ENCODE measurements around the gene SSTR3.

Gene SSTR3

GRCh38 chr22:37195921-37196320 lies 16.4 kb downstream of the SSTR3 start:
- DNase-seq: no peak

- no peak for DNase-seq
These were observed 17.5 kb downstream of the SSTR3 start for GRCh38 chr22:37194750-37195149.

DNA sequence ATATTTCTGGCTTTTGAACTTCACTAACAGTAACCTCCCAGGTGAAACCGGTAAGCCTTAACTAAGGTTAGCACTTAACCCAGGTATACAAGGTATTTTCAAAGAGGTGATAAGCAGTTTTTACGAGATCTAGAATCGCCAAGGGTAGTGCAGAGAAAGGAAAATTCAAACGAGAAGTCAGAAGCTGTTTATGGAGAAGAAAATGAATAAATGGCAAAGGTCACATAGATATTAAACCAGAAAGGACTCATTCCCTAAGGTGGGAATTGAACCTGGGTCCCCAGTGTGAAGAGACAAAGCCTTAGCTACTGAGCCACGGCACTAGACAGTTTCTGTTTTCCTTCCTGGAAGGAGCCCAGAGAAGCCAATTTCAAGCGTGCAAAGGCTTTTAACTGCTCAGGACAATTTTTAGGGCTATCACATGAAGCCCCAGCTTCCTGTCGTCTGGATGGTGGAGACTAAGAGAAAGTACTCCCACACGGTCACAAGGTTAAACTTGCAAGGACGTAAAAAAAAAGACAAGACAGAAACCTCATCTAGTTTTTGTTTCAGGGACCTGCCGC lies 18.6 kb downstream of the SSTR3 start:
- DNase-seq: peak in 1 of 14 donors; percentile 26

DNA sequence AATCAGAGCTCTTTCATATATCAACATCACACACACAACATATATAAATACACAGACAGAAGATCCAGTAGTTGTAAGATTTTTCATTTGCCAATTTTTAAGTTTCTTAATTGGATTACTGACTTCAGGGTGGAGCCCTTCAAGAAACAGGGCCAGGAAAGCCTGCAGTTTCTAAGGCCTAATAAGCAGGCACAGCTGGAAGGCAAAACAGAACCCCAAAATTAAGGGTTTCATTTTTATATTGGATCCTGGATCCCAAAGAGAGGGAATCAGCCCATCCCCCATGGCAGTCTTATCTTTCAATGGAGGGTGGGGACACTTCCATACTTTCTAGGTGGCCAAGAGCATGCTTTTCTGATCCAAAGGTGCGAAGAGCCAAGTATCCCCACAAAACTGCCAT lies 19.5 kb downstream of the SSTR3 start:
- DNase-seq: no peak

DNA sequence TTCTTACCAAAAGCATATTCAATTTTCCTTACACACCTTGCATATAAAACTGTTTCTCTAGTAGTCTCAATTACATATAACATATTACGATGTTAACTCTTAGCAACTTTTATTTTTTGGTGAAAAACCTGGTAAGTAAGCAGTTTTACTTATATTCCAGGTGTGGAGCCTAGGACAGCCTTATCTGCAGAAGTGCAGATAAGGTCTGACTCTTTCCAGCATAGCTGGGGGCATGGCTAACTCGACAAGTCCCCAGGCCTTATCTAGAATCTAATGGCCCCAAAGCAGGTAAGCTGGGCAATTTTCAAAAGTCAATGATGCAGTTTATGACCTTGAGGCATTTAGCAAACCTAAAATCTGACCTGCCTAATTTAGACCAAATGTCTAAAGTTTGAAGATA lies 20.1 kb downstream of the SSTR3 start:
- no peak for DNase-seq

DNA sequence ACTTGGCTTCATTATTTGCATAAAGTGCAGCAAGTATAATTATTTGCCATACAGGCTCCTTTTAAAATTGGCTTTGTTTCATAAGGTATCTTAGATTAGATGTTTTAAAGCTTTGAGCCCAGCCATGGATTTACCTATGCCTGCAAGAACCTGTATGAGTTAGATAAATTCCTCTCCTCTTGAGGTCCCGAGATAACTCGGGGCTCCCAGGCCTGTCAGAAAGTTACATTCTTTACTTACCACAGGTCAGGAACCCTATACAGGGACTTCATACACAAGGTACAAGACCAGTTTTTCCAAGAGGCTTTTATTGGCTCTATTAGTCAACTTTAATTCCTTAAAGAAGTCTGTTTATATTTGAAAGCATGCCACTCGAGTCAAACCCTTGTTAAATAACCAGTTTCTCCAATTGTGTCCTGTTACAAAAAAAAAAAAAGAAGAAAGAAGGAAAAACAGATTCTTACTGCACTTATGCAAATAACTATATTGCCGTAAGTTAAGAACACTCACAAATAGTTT lies 22.0 kb downstream of the SSTR3 start:
- DNase-seq: no peak

- DNase-seq: peak in 1 of 14 donors; percentile 73
These were observed 23.3 kb downstream of the SSTR3 start for GRCh38 chr22:37188901-37189466.

GRCh38 chr22:37187891-37188761 lies 24.2 kb downstream of the SSTR3 start, which contains the start of gene C1QTNF6:
Gene C1QTNF6, minus strand, starts transcription at chr22:37188247. Its CDS starts 34 bp downstream, at chr22:37188213.
- DNase-seq: peak in 1 of 14 donors; percentile 15

DNA sequence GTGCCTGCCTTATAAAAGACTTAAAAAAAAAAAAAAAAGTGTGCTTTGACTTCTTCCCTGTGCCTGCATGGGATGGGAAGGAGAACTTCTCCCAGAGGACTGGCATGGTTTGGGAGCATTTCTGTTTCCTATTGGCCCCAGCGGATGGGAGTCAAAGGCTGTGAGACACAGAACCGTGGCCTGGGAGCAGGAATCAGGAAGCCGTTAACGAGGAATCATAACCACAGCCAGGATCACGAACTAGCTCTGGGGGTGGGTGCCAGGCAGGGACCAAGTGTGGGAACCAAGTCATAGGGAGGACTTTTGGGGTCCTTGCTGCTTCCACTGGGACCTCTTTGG lies 24.8 kb downstream of the SSTR3 start:
- no peak for DNase-seq

- DNase-seq: no peak
These were observed 25.2 kb downstream of the SSTR3 start for GRCh38 chr22:37186997-37187522.

DNA sequence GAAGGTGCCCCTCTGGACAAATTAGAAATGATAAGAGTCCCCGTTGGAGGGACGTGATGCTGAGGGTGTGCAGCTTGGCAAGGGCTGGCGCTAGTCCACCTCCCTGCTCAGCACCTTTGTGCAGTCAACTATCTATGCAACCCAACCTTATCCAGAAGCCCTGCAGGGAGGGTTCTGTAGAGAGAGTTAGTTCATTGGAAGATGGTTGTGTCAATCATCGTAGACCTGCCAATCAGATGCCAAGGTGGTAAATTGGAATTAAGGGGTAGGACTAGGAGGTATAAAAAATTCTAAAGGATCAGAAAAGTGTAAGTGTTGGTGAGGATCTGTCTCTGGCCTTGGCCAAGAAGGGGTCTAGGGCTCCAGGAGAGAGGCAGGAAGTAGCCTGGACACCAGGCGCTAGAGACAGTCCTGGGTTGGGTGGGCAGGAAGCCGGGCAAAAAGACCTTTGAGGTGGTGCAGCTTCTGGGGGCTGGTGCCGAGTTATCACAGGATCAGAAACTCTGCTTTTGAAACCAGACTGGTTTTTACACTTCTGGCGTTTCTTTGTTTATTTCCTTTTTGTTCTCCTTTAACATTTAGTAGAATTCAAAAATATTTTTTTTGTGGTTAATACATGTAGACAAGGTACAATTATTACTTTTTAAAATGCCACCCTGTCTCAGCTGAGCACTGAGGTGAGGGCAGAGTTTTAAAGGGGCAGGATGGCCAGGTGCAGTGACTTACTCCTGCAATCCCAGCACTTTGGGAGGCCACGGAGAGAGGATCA lies 25.9 kb downstream of the SSTR3 start:
- DNase-seq: no peak

- no peak for DNase-seq
These were observed 26.5 kb downstream of the SSTR3 start for GRCh38 chr22:37185646-37186227.

DNA sequence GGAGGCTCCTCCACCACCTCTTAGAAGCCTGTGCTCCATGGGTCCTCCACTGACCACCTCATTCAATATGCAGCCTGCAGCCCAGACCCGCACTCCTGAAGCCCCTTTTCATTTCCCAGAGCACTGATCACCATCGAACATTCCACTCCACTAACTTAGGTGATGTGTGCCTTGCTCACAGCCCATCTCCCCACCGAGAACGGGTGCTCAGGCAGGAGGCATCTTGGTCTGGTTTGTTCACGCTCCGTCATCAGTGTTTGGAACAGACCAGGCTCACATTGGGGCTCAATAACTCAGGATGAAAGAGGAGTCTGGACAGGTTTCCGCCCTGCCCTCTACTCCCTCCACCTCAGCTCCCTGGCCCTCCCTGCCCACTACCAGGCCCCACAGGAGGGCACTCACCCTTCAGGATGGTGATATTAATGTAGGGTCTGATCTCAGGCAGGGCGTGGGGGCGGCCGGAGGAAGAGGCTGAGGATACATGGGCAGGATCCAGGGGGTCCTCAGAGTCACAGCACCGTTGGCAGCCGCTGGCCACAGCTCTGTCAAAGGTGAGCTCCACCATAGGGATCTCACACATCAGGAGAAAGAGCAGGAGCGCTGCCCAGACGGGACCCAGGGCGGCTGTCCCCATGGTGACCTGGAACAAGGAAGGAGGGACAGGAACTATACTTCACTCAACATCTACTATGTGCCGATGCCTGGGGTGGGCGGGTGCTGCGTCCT lies 27.3 kb downstream of the SSTR3 start:
- no peak for DNase-seq

- no peak for DNase-seq
These were observed 27.9 kb downstream of the SSTR3 start for GRCh38 chr22:37184380-37184755.

- DNase-seq: no peak
These were observed 28.6 kb downstream of the SSTR3 start for GRCh38 chr22:37183432-37184379.

DNA sequence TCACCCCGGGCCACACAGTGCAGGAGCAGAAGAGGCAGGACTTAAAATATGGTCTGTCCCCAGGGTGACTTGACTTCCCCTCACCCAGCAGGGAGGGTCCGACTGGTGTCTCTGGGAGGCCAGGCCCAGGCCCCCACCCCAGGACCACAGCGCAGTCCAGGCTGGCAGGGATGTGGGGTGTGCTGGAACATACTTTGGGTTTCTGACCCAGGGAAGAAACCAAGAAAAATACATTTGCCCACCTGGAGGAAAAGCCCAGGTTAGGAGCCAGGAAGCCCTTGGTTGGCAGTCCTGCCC lies 29.4 kb downstream of the SSTR3 start:
- DNase-seq: no peak

- no peak for DNase-seq
These were observed 30.0 kb downstream of the SSTR3 start for GRCh38 chr22:37182101-37182948.

- no peak for DNase-seq
These were observed 30.6 kb downstream of the SSTR3 start for GRCh38 chr22:37181681-37182080.

DNA sequence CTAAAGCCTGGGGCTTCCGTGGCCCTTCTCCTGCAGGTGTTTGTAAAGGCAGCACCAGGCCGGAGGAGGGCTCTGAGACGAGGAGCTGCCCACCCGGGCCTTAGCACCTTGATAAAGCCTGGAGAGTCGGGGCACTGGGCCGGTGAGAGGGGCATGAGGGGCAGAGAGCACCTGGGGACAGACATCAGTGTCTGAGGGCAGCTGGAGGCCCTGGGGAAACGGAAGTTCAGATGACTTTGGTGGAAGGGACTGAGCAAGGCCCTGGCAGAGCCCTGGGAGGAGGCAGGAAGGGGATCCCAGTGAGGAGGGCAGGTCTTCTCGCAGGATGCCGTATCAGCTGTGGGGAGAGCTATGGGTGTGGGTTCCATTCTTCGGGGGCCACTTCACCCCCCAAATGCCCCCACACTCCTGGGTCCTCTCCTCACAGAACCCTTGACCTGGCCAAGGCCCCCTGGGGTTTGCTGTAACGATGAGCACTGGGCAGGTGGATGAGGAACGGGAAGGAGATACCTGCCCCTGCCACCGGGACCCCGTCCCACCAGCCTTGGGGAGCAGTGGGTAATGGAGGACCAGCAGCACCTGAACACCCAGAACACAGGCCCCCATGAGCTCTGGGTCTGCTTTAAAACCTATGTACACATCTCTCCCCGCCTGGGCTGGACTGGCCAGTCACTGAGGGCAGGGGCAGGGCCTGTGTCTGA lies 31.6 kb downstream of the SSTR3 start:
- DNase-seq: no peak

Data from C1 segment of cervical spinal cord (tissue), 14 donors.